MCF 10A (cell line): ENCODE results near the gene OGFOD3. TPM values are rescaled to one million over a fixed set of nuclear protein-coding genes. Genes with fewer than 3 reads are reported as not detected.

Source experiments
- BruUV-seq: library from RNA; stranded (reverse); fragments of 400-500 nt; replicated peaks from 2 replicates; lab custom pipeline; 2021; lab: Mats Ljungman, UMichigan
- CTCF ChIA-PET: fragments of 300-600 bp; sonication (Branson Sonifier 250); formaldehyde crosslinking; extraction: SDS; loops from one replicate; lab custom pipeline; 2021; ENCODE audit warnings: antibody characterized with exemption, inconsistent platforms; lab: Yijun Ruan, JAX
- POLR2A ChIA-PET: fragments of 300-600, 350-650 bp; sonication (Branson Sonifier 250); formaldehyde crosslinking; extraction: SDS; loops from one replicate; lab custom pipeline; 2020; ENCODE audit warnings: antibody characterized with exemption, inconsistent platforms; lab: Yijun Ruan, JAX
- DNase-seq: peaks from one replicate; pipeline ENCODE4 v3.0.0-alpha.2; 2018; ENCODE audit not compliant: unreplicated experiment
- H3K27ac Mint-ChIP-seq: one replicate; pipeline ENCODE4 v1.8.0; 2022; ENCODE audit warnings: mild to moderate bottlenecking, low read depth, mixed read lengths; ENCODE audit not compliant: unreplicated experiment
- H3K27me3 Mint-ChIP-seq: one replicate; pipeline ENCODE4 v1.8.0; 2022; ENCODE audit warnings: mixed read lengths; ENCODE audit not compliant: insufficient read depth, unreplicated experiment
- H3K36me3 Mint-ChIP-seq: one replicate; pipeline ENCODE4 v1.8.0; 2022; ENCODE audit warnings: mild to moderate bottlenecking, moderate library complexity, mixed read lengths; ENCODE audit not compliant: insufficient read depth, unreplicated experiment
- H3K4me1 Mint-ChIP-seq: one replicate; pipeline ENCODE4 v1.8.0; 2022; ENCODE audit warnings: mixed read lengths; ENCODE audit not compliant: insufficient read depth, unreplicated experiment
- H3K4me3 Mint-ChIP-seq: one replicate; pipeline ENCODE4 v1.8.0; 2022; ENCODE audit warnings: mild to moderate bottlenecking, moderate library complexity, mixed read lengths; ENCODE audit not compliant: unreplicated experiment
- H3K9me3 Mint-ChIP-seq: one replicate; pipeline ENCODE4 v1.8.0; 2022; ENCODE audit warnings: mixed read lengths; ENCODE audit not compliant: unreplicated experiment
- intact Hi-C: fragments of 100-400 bp; cut with micrococcal nuclease; formaldehyde crosslinking; loops from 2 replicates; pipeline ENCODE4 v1.14.1; 2022
- total RNA-seq: library from RNA; stranded (reverse); gene quantifications from 2 replicates; pipeline ENCODE4 v1.2.3, GENCODE V29; 2022
- TF ChIP-seq, protein P1 (sequence below): fragments of 200-600 bp; IDR thresholded peaks from one replicate; pipeline ENCODE4 v1.8.0; 2022; ENCODE audit warnings: antibody characterized with exemption, mild to moderate bottlenecking; ENCODE audit not compliant: unreplicated experiment

OGFOD3 gene
- total RNA-seq, 1 experiment from 2014 or later = 21.1 TPM

- intact Hi-C loops = no loop called here
- Mint-ChIP-seq H3K4me3 (no peak overlapping the region), H3K27me3 (peaks cover 4% of the 10 kb centered on the region), H3K4me1 (peaks cover 18% of the 10 kb centered on the region), H3K27ac (no peak overlapping the region), H3K36me3 (no peaks in the 10 kb centered on the region), H3K9me3 (no peaks in the 10 kb centered on the region)
- DNase-seq = no peak
- CTCF ChIA-PET = interaction anchor here (0.6 kb wide), 1 partner anchor 374 kb away, joined by 4 read pairs; no protein-coding TSS in a partner anchor
- TF ChIP-seq, protein P1, sequence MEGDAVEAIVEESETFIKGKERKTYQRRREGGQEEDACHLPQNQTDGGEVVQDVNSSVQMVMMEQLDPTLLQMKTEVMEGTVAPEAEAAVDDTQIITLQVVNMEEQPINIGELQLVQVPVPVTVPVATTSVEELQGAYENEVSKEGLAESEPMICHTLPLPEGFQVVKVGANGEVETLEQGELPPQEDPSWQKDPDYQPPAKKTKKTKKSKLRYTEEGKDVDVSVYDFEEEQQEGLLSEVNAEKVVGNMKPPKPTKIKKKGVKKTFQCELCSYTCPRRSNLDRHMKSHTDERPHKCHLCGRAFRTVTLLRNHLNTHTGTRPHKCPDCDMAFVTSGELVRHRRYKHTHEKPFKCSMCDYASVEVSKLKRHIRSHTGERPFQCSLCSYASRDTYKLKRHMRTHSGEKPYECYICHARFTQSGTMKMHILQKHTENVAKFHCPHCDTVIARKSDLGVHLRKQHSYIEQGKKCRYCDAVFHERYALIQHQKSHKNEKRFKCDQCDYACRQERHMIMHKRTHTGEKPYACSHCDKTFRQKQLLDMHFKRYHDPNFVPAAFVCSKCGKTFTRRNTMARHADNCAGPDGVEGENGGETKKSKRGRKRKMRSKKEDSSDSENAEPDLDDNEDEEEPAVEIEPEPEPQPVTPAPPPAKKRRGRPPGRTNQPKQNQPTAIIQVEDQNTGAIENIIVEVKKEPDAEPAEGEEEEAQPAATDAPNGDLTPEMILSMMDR = no peak
- no TSS peak for BruUV-seq
- POLR2A ChIA-PET = no interaction called here
Measured at GRCh38 chr17:82392941-82393340, 25.4 kb downstream of the OGFOD3 start.

DNA sequence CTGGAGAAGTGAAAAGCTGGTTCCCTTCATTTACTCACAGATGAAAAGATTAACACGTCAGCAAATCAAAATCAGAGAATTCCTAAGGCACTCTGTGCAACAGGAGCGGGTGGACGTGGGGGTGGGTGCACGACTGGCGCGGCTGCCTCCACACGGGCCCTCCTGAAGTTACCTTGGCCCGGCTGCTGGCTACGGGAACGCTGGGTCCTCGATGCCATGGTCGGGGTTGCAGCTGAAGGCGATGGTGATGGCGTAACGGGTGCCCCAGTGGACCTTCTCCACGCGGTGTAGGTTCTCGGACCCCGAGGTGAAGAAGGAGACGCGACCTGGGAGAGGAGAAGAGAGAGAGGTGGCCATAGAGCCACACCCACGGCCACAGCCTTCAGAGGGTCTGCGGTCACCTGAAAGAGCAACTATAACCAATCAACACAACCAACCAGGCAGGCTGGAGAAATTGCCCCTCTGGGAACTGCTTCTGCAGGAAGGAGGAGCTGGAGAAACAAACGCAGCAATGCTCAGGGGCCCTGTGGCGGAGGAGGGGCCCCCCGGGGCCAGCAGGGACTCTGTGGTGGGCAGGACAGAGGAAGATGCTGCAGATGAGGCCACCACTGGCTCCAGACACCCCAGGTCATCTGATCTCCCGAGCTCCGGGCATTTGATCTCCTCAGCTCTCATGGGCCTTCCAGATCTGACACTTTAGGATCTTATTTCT, 26.0 kb downstream of the OGFOD3 start:
- H3K4me1 Mint-ChIP-seq = peaks cover 19% of the 10 kb centered on the region
- H3K27me3 Mint-ChIP-seq = peaks cover 10% of the 10 kb centered on the region
- DNase-seq = no peak
- intact Hi-C loops = no loop called here
- no peak overlapping the region for H3K27ac Mint-ChIP-seq
- TF ChIP-seq, protein P1 = no peak
- no peaks in the 10 kb centered on the region for H3K9me3 Mint-ChIP-seq
- H3K36me3 Mint-ChIP-seq = no peaks in the 10 kb centered on the region
- H3K4me3 Mint-ChIP-seq = no peak overlapping the region
- no TSS peak for BruUV-seq
- CTCF ChIA-PET = interaction anchor here (0.6 kb wide), 1 partner anchor 374 kb away, joined by 4 read pairs; no protein-coding TSS in a partner anchor
- POLR2A ChIA-PET = no interaction called here

- TF ChIP-seq, protein P1 = no peak
- no peaks in the 10 kb centered on the region for H3K9me3 Mint-ChIP-seq
- intact Hi-C loops = no loop called here
- no TSS peak for BruUV-seq
- H3K27ac Mint-ChIP-seq = no peak overlapping the region
- H3K27me3 Mint-ChIP-seq = peaks cover 12% of the 10 kb centered on the region
- CTCF ChIA-PET = interaction anchor here (1.0 kb wide), 1 partner anchor 40 kb away, joined by 3 read pairs; no protein-coding TSS in a partner anchor
- H3K4me1 Mint-ChIP-seq = peaks cover 15% of the 10 kb centered on the region
- H3K4me3 Mint-ChIP-seq = no peak overlapping the region
- no peaks in the 10 kb centered on the region for H3K36me3 Mint-ChIP-seq
- no peak for DNase-seq
- POLR2A ChIA-PET = no interaction called here
Measured at GRCh38 chr17:82391496-82392066, 26.8 kb downstream of the OGFOD3 start.

DNA sequence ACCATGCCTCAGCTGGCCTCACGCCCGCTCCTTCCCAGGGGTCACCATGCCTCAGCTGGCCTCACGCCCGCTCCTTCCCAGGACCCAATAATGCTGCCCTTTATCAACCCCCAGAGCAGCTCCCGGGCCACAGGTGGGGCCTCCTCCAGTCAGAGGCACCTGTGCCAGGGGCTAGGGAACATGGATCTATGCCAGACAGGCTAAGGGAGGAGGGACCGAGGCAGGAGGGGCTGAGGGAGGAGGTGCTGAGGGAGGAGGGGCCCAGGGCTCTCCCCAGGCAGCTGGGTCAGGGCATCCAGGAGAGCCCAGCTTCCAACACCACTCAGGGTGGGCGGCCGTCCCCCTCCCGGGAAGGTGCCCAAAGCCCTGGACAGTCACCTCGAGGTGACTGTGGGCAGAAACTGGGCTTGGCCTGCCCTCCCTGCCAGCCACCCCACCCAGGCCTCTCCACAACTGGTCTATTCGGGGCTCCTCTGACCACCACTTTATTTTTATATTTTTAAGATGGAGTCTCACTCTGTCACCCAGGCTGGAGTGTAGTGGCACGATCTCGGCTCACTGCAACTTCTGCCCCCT, 27.4 kb downstream of the OGFOD3 start:
- Mint-ChIP-seq H3K36me3 (no peaks in the 10 kb centered on the region), H3K4me3 (no peak overlapping the region), H3K27ac (no peak overlapping the region), H3K9me3 (no peaks in the 10 kb centered on the region), H3K27me3 (peaks cover 12% of the 10 kb centered on the region), H3K4me1 (peaks cover 9% of the 10 kb centered on the region)
- POLR2A ChIA-PET = no interaction called here
- DNase-seq = no peak
- no TSS peak for BruUV-seq
- CTCF ChIA-PET = interaction anchor here (1.0 kb wide), 1 partner anchor 40 kb away, joined by 3 read pairs; no protein-coding TSS in a partner anchor
- intact Hi-C loops = no loop called here
- TF ChIP-seq, protein P1 = no peak
